Stimulated activated memory B cell treated with anti-CD40 and anti-IgM and Interleukin-4, amounts not matched to agents 10 μg/mL and 1 μg/mL and 100 μg/mL, for 72 hours (primary cell): Measurements from ENCODE around the gene ZBTB37.
"Not testable (repeated sequence)": the region's sequence is repeated elsewhere in the genome, so short reads cannot be mapped to it uniquely, and the experiment has no call there.

Source experiments
- ATAC-seq: fragments of 150-1000 bp; cut with Tn5 transposase; 2 replicates; pipeline ENCODE4 v1.10.0; 2021
- H3K27ac Mint-ChIP-seq: one replicate; pipeline ENCODE4 v1.8.0; 2022; ENCODE audit warnings: mild to moderate bottlenecking, mixed read lengths
- H3K27me3 Mint-ChIP-seq: one replicate; pipeline ENCODE4 v1.8.0; 2022; ENCODE audit warnings: mixed read lengths
- H3K36me3 Mint-ChIP-seq: one replicate; pipeline ENCODE4 v1.8.0; 2022; ENCODE audit warnings: mixed read lengths
- H3K4me1 Mint-ChIP-seq: one replicate; pipeline ENCODE4 v1.8.0; 2022; ENCODE audit warnings: mixed read lengths
- H3K4me3 Mint-ChIP-seq: one replicate; pipeline ENCODE4 v1.8.0; 2022; ENCODE audit warnings: mild to moderate bottlenecking, moderate library complexity, mixed read lengths
- H3K9me3 Mint-ChIP-seq: one replicate; pipeline ENCODE4 v1.8.0; 2022; ENCODE audit warnings: mixed read lengths

ZBTB37 gene

GRCh38 chr1:173878251-173878650 is 10.1 kb downstream of the ZBTB37 start:
- Mint-ChIP-seq H3K4me1 (peaks cover 4% of the 10 kb centered on the region), H3K27me3 (no peaks in the 10 kb centered on the region), H3K27ac (no peak overlapping the region), H3K36me3 (peaks cover 33% of the 10 kb centered on the region), H3K9me3 (no peaks in the 10 kb centered on the region), H3K4me3 (no peak overlapping the region)
- ATAC-seq: no peak

GRCh38 chr1:173881117-173881516 is 12.9 kb downstream of the ZBTB37 start:
- H3K27me3 Mint-ChIP-seq, H3K9me3 Mint-ChIP-seq, H3K4me3 Mint-ChIP-seq, H3K4me1 Mint-ChIP-seq, ATAC-seq, H3K27ac Mint-ChIP-seq: not testable (repeated sequence)
- peaks cover 28% of the 10 kb centered on the region for H3K36me3 Mint-ChIP-seq

- no peak for ATAC-seq
- Mint-ChIP-seq H3K27ac (no peak overlapping the region), H3K9me3 (no peaks in the 10 kb centered on the region), H3K4me1 (peaks cover 6% of the 10 kb centered on the region), H3K4me3 (no peak overlapping the region), H3K36me3 (peaks cover 23% of the 10 kb centered on the region), H3K27me3 (no peaks in the 10 kb centered on the region)
Observed at GRCh38 chr1:173884701-173885100, 16.5 kb downstream of the ZBTB37 start.

GRCh38 chr1:173886746-173887611 is 18.8 kb downstream of the ZBTB37 start:
- H3K4me3 Mint-ChIP-seq: no peak overlapping the region
- H3K9me3 Mint-ChIP-seq: no peaks in the 10 kb centered on the region
- H3K27ac Mint-ChIP-seq: no peak overlapping the region
- H3K36me3 Mint-ChIP-seq: peaks cover 40% of the 10 kb centered on the region
- no peak for ATAC-seq
- peaks cover 10% of the 10 kb centered on the region for H3K4me1 Mint-ChIP-seq
- H3K27me3 Mint-ChIP-seq: no peaks in the 10 kb centered on the region

GRCh38 chr1:173887627-173888026 is 19.4 kb downstream of the ZBTB37 start:
- Mint-ChIP-seq H3K9me3 (no peaks in the 10 kb centered on the region), H3K4me3 (no peak overlapping the region), H3K27me3 (no peaks in the 10 kb centered on the region), H3K4me1 (peaks cover 10% of the 10 kb centered on the region), H3K27ac (no peak overlapping the region), H3K36me3 (peaks cover 40% of the 10 kb centered on the region)
- ATAC-seq: no peak

GRCh38 chr1:173888749-173889148 is 20.6 kb downstream of the ZBTB37 start:
- H3K36me3 Mint-ChIP-seq: peaks cover 41% of the 10 kb centered on the region
- H3K9me3 Mint-ChIP-seq: no peaks in the 10 kb centered on the region
- no peaks in the 10 kb centered on the region for H3K27me3 Mint-ChIP-seq
- H3K4me1 Mint-ChIP-seq: peaks cover 10% of the 10 kb centered on the region
- H3K4me3 Mint-ChIP-seq: no peak overlapping the region
- no peak for ATAC-seq
- no peak overlapping the region for H3K27ac Mint-ChIP-seq

- Mint-ChIP-seq H3K27ac (no peak overlapping the region), H3K4me1 (peaks cover 10% of the 10 kb centered on the region), H3K9me3 (no peaks in the 10 kb centered on the region), H3K27me3 (no peaks in the 10 kb centered on the region), H3K36me3 (peaks cover 52% of the 10 kb centered on the region), H3K4me3 (no peak overlapping the region)
- ATAC-seq: no peak
Observed at GRCh38 chr1:173889885-173890284, 21.7 kb downstream of the ZBTB37 start.

- Mint-ChIP-seq H3K36me3 (peaks cover 48% of the 10 kb centered on the region), H3K27me3 (no peaks in the 10 kb centered on the region), H3K9me3 (no peaks in the 10 kb centered on the region), H3K27ac (no peak overlapping the region), H3K4me3 (no peak overlapping the region), H3K4me1 (peaks cover 4% of the 10 kb centered on the region)
- no peak for ATAC-seq
Observed at GRCh38 chr1:173893611-173894010, 25.4 kb downstream of the ZBTB37 start.

- no peak overlapping the region for H3K4me3 Mint-ChIP-seq
- peaks cover 4% of the 10 kb centered on the region for H3K4me1 Mint-ChIP-seq
- no peaks in the 10 kb centered on the region for H3K27me3 Mint-ChIP-seq
- H3K9me3 Mint-ChIP-seq: no peaks in the 10 kb centered on the region
- peaks cover 48% of the 10 kb centered on the region for H3K36me3 Mint-ChIP-seq
- H3K27ac Mint-ChIP-seq: no peak overlapping the region
- ATAC-seq: no peak
Observed at GRCh38 chr1:173894189-173894588, 26.0 kb downstream of the ZBTB37 start.

GRCh38 chr1:173900427-173900826 is 32.2 kb downstream of the ZBTB37 start:
- Mint-ChIP-seq H3K36me3 (peaks cover 23% of the 10 kb centered on the region), H3K9me3 (no peaks in the 10 kb centered on the region), H3K4me1 (no peaks in the 10 kb centered on the region), H3K4me3 (no peak overlapping the region), H3K27me3 (no peaks in the 10 kb centered on the region), H3K27ac (no peak overlapping the region)
- no peak for ATAC-seq

GRCh38 chr1:173900992-173901391 is 32.8 kb downstream of the ZBTB37 start:
- H3K9me3 Mint-ChIP-seq: no peaks in the 10 kb centered on the region
- no peak for ATAC-seq
- H3K36me3 Mint-ChIP-seq: peaks cover 22% of the 10 kb centered on the region
- H3K27ac Mint-ChIP-seq: no peak overlapping the region
- no peak overlapping the region for H3K4me3 Mint-ChIP-seq
- H3K4me1 Mint-ChIP-seq: no peaks in the 10 kb centered on the region
- H3K27me3 Mint-ChIP-seq: no peaks in the 10 kb centered on the region

- Mint-ChIP-seq H3K4me1 (no peaks in the 10 kb centered on the region), H3K9me3 (no peaks in the 10 kb centered on the region), H3K27ac (no peak overlapping the region)
Observed at GRCh38 chr1:173903827-173904531, 35.8 kb downstream of the ZBTB37 start.

GRCh38 chr1:173913111-173913510 is 44.9 kb downstream of the ZBTB37 start:
- Mint-ChIP-seq H3K27me3 (no peaks in the 10 kb centered on the region), H3K36me3 (peaks cover 10% of the 10 kb centered on the region), H3K4me1 (no peaks in the 10 kb centered on the region), H3K27ac (no peak overlapping the region), H3K9me3 (no peaks in the 10 kb centered on the region), H3K4me3 (no peak overlapping the region)
- no peak for ATAC-seq

More at GRCh38 chr1:173903827-173904531, 35.8 kb downstream of the ZBTB37 start:
- Mint-ChIP-seq H3K36me3 (peaks cover 17% of the 10 kb centered on the region), H3K4me3 (no peak overlapping the region), H3K27me3 (no peaks in the 10 kb centered on the region)
- ATAC-seq: no peak

GRCh38 chr1:173914366-173914871 is 46.2 kb downstream of the ZBTB37 start:
- Mint-ChIP-seq H3K9me3 (no peaks in the 10 kb centered on the region), H3K36me3 (peaks cover 4% of the 10 kb centered on the region), H3K27ac (no peak overlapping the region), H3K4me3 (no peak overlapping the region), H3K4me1 (no peaks in the 10 kb centered on the region), H3K27me3 (no peaks in the 10 kb centered on the region)
- no peak for ATAC-seq

- Mint-ChIP-seq H3K27ac (no peak overlapping the region), H3K27me3 (no peaks in the 10 kb centered on the region), H3K9me3 (no peaks in the 10 kb centered on the region), H3K4me1 (no peaks in the 10 kb centered on the region), H3K36me3 (no peaks in the 10 kb centered on the region), H3K4me3 (no peak overlapping the region)
- ATAC-seq: no peak
Observed at GRCh38 chr1:173915596-173915995, 47.4 kb downstream of the ZBTB37 start.

GRCh38 chr1:173916667-173917066 is 48.5 kb downstream of the ZBTB37 start:
- H3K4me1 Mint-ChIP-seq: no peaks in the 10 kb centered on the region
- no peak overlapping the region for H3K27ac Mint-ChIP-seq
- H3K27me3 Mint-ChIP-seq: no peaks in the 10 kb centered on the region
- no peak overlapping the region for H3K4me3 Mint-ChIP-seq
- no peak for ATAC-seq
- H3K9me3 Mint-ChIP-seq: no peaks in the 10 kb centered on the region
- no peaks in the 10 kb centered on the region for H3K36me3 Mint-ChIP-seq
